Measurements from ENCODE around the gene KRTAP13-2.
A peak's percentile ranks its signal among the peaks of the same experiment; 100 is the strongest.

Gene KRTAP13-2

DNA sequence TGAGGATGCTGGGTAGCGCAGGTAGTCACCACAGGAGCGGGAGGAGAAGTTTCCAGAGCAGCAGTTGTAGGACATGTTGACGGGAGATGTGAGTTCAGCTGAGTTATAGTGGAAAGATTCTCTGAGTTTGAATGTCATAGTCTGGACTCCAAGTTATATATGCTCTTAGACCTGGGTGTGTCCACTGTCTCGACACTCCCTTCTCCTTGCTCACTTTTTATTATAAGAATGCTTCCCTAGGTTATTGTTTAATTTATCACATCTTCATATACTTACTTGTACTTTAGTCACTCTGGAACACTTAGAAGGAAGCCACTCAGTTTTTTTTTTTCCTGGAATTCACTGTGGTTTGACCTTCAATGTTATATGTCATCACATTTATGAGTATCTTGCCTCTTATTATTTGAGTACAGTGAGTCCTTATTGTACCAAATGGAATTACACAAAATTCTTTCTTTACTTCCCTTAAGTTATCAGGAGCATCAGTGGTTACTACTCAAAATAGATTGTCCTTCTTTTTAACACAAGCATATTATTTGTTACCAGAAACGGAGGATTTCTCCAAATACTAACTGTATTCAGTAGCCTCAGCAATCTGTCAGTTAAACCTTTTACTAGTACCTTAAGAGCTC is at the start of gene KRTAP13-2:
TSS of gene KRTAP13-2 (minus strand) at position 133 of the 632 bp plus-strand sequence. CDS start at position 75, 58 bp downstream.
- DNase-seq = no peak

DNA sequence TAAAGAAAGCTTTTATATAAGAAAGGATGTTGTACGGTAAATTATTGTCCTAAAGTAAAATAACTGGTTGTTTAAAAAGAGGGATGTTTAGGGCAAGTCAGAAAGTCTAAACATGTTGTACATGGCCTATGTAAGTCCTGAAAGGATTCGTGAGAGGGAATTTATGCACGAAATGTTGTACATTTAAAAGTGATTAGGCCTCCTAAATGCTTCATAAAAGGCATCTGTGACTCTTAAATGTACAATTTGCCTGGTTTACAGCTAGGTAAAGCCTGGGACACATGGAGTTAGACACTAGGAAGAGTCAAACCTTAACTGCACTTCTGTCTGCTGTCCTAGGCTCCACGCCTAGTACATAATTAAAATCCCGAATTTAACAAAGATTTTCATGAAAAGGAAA is 43.9 kb upstream of the KRTAP13-2 start:
- DNase-seq = no peak

- DNase-seq = peak; percentile 88
Observed at GRCh38 chr21:30408782-30409494, 36.9 kb upstream of the KRTAP13-2 start.

- no peak for DNase-seq
Observed at GRCh38 chr21:30395731-30396130, 23.7 kb upstream of the KRTAP13-2 start, which contains the start of gene KRTAP13-1. KRTAP13-1 (plus strand) TSS chr21:30396031; CDS start chr21:30396087, 56 bp downstream.

- DNase-seq = no peak
Observed at GRCh38 chr21:30391492-30392025, 19.5 kb upstream of the KRTAP13-2 start.

DNA sequence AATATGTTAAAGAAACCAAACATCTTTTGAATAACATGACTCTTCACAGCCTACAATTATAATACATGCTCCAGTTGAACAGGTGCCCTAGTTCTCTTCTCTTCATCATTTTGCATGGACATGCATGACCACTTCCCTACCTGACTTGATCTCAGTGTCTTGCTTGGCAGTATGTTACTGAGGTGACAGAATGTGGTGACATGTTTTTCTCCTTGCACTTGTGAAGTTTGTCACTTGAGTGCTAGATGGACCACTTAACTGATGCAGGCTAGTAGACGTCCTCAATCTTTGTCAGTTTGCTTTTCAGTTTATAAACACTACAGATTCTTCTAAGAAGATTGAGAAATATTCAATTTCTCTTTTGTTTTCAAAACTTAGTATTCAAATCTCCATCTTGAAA is 10.1 kb upstream of the KRTAP13-2 start:
- DNase-seq = no peak

- DNase-seq = no peak
Observed at GRCh38 chr21:30355906-30356305, 16.2 kb downstream of the KRTAP13-2 start.

- no peak for DNase-seq
Observed at GRCh38 chr21:30354308-30355005, 17.6 kb downstream of the KRTAP13-2 start.

GRCh38 chr21:30351534-30351933 is 20.5 kb downstream of the KRTAP13-2 start:
- no peak for DNase-seq

GRCh38 chr21:30349572-30349971 is 22.5 kb downstream of the KRTAP13-2 start:
- no peak for DNase-seq

DNA sequence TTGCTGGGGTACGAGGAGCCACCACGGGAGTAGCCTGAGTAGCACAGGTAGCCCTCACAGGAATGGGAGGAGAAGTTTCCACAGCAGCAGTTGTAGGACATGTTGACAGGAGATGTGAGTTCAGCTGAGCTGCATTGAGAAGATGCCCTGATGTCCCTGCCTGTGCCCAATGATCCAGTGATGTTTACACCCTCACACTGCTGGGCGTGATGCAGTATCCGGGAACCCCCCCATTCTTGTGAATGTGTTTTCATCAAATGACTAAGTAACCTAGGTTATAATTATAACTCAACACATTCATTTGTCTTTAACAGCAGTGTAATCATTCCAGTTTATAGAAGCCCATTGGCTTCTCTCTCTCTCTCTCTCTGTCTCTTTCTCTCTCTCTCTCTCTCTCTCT is 23.6 kb downstream of the KRTAP13-2 start, which contains the start of gene KRTAP23-1:
TSS of gene KRTAP23-1 (minus strand) at position 101 of the 400 bp plus-strand sequence. CDS start at position 101, 0 bp downstream.
- no peak for DNase-seq

GRCh38 chr21:30345014-30345413 is 27.1 kb downstream of the KRTAP13-2 start:
- DNase-seq = peak; percentile 7

DNA sequence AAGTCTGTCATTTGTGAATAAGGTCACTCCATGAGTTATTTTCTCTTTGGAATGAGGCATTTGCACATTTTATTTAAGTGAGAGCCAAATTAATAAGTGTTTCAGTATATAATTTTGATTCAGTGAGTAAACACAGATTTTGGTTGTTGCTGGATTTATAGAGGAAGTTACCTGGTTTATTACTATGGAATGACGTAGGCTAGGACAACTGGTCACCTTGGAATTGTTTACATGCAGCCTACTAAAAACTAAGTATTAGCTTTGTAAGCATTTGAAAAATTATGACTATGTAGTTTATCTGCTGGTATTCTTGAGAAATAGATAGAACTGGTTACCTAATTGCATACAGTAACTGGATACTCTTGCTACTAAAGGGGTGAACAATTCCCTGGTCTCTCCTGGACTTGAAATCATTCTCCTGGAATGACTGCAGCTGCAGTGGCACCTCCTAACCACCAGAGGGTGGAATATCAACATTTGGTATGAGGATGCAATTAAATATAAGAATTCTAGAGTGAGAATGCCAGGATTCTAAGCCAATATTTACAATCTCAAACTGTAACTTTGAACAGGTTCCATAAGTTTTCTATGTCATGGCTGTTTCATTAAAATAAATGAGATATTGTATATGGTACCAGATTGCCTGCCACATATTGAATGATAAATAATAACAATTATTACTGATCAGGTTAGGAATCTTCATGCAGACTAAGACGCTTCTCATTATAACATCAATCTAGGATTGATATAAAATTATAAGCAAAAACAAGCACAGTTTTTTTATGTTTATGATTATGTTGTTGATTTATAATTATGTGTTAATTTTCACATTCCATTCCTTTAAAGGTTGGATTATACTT is 31.1 kb downstream of the KRTAP13-2 start:
- DNase-seq = peak; percentile 63

GRCh38 chr21:30338717-30339116 is 33.4 kb downstream of the KRTAP13-2 start:
- no peak for DNase-seq

DNA sequence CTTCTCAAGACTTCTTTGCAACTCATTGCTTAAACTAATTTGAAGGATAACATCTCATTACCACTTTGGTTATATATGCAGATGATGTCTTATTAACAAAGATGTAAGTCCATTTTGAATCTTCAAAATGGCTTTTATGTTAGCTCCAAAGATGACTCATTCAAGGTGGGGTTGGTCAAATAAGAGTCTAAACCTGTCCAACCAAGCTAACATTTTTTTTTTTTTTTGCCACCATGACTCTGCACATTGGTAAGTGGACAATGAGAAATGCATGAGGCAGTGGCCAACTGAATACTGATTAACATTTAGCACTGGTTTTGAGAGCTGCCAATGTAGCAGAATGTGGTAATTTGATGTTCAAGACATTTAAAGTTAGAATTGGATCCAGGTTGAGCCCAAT is 34.3 kb downstream of the KRTAP13-2 start:
- no peak for DNase-seq

DNA sequence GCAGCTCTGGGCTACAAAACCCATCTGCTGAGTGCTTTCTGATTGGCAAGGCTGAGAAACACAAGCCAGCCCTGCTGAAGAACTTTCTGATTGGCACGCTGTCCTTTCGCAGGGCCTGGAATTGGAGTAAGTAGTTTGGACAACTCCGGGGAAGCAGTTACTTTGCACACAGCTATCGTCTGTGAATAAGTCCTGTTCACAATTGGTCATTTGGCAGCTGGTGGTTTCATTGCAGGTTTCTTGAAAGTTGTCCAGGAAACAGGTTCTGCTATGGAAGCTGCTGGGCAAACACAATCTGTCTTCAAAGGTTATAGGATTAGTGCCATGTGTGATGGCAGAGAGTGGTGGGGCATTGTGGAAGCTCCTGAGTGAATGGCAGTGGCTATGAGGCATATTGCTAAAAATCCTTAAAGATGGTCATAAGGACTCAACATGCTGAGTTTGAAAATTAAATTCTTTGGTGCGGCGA is 34.8 kb downstream of the KRTAP13-2 start, which contains the start of gene KRTAP27-1:
TSS of gene KRTAP27-1 (minus strand) at position 419 of the 469 bp plus-strand sequence. CDS start at position 393, 26 bp downstream.
- DNase-seq = no peak

DNA sequence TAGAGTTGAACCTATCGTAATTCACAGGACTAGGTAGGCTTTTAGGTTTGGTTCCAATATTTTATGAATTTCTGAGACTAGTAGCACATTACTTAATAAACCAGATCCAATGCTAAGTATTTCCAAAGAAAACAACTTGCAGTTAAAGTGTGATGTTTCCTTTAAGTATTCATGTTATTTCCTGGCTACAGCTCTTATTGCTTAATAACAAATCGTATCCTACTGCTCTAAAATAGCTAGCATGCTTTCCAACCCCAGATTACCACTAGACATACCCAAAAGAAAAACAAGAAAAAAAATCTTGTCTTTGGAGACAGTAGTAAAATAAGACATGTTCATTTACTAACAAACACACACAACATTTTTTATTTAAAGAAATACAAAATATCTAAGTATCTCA is 35.5 kb downstream of the KRTAP13-2 start:
- DNase-seq = no peak

DNA sequence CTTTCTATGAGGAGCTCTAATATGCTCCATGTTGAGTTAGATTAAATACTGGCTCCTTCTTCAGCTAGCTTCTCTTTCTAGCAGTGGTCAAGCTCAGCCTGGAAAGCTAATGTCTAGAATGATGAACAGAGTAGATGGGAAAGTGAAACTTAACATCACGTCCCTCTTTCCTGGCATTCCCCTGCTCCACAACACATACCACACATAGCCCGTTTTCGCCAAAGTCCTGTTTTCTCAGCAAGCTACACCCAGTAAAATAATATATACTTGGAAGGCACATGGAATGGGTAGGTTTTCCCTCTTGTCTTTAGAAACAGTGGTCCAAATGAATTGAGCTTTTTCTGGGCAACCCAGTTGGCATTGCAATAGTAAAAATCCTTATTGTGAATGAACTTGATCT is 38.3 kb downstream of the KRTAP13-2 start:
- DNase-seq = no peak

DNA sequence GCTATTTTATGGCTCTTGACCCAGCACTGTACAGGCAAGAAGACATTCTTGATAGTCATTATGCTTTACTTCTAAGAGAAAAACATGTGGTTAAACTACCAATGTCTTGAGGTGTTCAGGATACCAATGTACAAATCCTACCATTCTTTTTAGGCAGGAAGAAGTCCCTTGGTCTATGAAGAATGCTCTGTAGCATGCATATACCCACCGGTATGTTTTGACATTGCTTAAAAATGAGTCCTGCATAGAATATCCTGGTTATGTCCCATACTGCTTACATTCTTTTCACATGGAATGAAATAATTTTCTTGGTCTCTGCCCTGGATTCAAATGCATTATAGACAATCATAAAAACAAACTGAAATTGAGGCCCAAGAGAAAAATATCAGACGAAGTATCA is 39.4 kb downstream of the KRTAP13-2 start:
- no peak for DNase-seq

DNA sequence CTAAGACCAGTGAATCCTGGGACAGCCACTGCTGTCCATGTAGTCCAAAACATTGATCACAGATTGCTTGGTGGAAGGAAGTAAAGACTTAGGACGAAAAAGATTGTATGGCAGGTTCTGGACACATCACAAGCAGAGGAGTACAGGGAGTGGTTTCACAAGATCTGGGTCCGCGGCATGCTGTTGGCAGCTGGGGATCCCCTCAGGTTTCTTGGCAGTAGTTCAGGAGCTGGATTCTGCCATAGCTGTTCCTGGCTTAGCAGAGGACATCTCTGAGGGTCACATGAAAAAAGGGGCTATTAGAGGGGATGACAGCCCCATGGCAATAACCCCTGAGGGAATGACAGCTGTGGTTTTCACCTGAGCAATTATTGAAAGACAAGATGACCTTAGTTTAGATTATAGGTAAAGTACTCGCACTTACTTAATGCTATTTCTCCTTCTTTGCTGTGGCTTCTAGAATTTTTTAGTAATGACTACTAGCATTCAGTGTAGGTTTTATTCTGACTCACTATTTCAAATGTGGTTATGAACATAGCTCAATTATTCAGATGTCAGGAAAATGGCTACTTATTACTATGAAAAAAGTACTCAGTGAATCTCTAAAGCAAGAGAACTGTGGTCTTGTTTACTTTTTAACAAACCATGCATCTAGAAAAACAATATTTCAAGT is 42.7 kb downstream of the KRTAP13-2 start:
- DNase-seq = no peak

GRCh38 chr21:30326390-30326789 is 45.7 kb downstream of the KRTAP13-2 start:
- no peak for DNase-seq

All from NCI-H82 (cell line).